Non-pigmented ciliary epithelial cell (primary cell): Measurements from ENCODE around the gene FBXL13.
A peak's percentile ranks its signal among the peaks of the same experiment; 100 is the strongest.
"Not testable (repeated sequence)": the region's sequence is repeated elsewhere in the genome, so short reads cannot be mapped to it uniquely, and the experiment has no call there.

Experiments
- DNase-seq: peaks from one replicate; pipeline ENCODE4 v3.0.0-alpha.2; 2010; ENCODE audit warnings: low read depth

Gene FBXL13

GRCh38 chr7:102934701-102935100 is 139.9 kb downstream of the FBXL13 start:
- DNase-seq: no peak

- no peak for DNase-seq
These were observed 140.4 kb downstream of the FBXL13 start for GRCh38 chr7:102934239-102934638.

DNA sequence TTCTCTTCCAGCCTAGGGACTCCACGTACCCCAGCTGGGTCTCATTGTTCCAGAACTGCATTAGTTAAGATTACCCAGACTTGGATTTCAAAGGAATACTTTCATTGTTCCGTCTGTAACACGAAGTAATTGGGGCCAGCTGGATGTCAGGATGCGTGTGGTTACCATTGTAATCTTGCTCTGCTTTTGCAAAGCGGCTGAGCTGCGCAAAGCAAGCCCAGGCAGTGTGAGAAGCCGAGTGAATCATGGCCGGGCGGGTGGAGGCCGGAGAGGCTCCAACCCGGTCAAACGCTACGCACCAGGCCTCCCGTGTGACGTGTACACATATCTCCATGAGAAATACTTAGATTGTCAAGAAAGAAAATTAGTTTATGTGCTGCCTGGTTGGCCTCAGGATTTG is 140.8 kb downstream of the FBXL13 start:
- peak; percentile 95 for DNase-seq

- DNase-seq: no peak
These were observed 142.8 kb downstream of the FBXL13 start for GRCh38 chr7:102931757-102932156.

DNA sequence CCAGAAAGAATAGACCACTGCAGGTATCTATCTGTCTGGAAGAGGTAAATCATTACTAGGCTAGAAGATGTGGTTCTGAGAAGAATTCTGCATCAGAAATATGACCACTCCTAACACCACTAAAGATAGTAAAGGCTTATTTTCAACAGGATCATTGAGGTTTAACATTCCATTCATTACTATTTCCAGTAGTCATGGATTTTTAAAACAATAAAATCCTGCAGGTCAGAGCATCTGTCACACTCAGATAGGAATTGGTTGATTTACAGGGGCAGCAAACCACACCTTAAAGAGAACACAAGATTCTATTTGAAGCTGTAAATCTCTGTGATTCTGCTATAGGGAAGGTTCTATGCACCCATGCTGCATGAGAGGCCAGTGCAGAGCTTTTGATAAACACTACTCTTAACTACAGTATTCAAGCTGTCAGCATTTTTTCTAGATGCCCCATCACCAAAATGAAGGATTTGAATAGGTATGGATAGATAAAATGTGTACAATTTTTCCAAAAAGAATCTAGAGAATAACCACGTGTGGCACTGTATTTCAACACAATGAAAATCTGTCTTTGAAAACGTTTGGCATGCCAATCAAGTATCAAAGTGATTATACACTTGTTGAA is 147.2 kb downstream of the FBXL13 start:
- DNase-seq: no peak

- no peak for DNase-seq
These were observed 147.8 kb downstream of the FBXL13 start for GRCh38 chr7:102926783-102927140.

DNA sequence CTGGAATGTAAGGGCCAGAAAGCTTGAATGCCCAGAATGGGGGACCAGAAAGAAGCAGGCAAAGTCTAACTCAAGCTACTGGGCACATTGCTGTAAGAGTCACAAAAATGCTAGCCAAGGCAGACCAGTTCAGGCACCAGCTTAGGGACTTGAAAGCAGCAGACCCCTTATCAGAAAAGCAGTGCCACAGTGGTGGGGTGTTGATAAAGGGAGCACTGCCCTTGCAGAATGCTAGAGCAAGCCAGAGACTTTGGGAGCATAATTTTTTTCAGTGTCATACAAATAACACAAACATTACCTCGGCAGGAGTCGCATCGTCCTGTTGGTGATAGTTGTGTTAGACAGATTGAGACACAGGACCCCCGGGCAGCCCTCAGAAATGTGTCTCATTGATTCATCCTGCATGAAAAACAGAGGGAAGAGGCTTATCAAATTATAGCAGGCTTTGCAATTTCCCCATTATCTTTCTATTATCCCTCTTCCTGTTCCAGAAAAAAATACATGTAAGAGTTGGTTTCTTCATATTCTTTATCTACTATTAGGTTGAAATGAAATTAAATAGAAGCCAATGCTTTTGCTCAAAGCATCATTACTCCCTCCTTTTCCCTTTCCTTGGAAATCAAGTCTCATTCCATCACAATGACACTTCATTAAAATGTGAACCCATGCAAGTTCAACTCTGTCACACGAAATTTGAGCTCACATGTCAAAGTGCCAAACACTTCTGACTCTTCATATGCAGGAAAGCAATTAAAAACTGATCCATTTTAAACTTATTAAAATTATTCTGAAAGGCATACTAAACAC is 148.4 kb downstream of the FBXL13 start:
- DNase-seq: no peak

GRCh38 chr7:102918845-102919244 is 155.8 kb downstream of the FBXL13 start:
- DNase-seq: no peak

DNA sequence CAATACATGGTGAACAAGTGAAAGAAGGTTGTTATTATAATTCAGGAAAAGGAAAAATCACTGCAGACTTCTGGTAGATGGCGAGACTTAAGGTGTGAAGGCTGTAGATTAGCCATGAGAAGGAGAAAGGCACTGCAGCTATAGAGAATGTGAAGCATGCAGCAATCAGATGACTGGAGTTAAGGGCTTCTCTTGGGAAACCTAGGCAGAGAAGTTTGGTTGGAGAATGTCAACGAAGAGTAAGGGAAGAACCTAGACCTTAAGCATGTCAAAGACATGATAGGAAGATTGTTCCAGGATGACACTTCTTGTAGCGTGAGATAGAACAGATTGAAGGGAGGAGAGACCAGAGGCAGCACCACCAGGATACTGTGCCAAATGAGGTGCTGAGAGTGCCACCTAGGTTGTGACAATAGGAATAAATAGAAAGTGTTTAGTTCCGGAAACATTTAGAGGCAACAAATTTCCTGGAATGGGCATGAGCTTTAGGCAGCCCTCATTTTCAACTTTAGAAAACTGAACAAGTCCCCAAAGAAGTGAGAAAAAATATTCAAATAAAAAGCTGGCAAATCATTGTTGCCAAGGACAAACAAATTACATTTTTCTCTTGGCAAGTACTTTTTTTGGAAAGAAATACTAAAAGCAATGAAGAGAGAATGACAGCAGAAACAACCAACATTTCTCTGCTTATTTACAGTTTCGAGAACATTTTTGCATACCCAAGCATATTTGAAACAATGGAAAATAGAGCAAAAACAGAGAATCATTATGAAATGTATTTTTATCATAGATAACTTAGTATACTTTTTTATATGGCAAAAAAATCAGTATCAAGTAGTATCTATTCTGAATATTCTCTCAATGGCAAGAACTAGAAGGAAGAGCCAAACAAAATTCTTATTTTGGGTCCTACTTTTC is 156.9 kb downstream of the FBXL13 start:
- no peak for DNase-seq

GRCh38 chr7:102916881-102917280 is 157.7 kb downstream of the FBXL13 start:
- no peak for DNase-seq

GRCh38 chr7:102916426-102916825 is 158.2 kb downstream of the FBXL13 start:
- DNase-seq: no peak

GRCh38 chr7:102914585-102914984 is 160.0 kb downstream of the FBXL13 start:
- DNase-seq: peak; percentile 90

GRCh38 chr7:102913826-102914225 is 160.8 kb downstream of the FBXL13 start:
- no peak for DNase-seq

DNA sequence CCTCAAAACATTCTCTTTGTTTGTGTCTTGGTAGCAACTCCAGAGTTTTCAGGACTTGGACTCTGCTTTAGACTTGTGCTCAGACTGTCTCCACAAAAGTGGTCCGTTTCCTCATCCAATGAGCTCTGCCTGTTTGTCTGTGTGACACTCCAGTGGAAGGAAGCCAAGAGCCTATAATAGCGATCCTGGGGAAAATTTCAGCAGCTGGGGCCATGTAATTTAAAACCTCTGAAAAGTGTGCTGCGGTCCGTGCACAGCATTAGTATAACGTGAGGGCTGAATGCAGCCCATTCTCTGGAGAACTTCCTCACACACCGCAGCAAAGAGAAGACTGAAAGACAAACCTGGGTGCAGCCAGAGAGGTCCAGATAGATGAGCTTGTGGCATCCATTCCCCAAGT is 161.9 kb downstream of the FBXL13 start, which contains the start of gene LRRC17:
LRRC17 (plus strand) TSS at position 259 of the 400 bp plus-strand sequence. CDS start 20,914 bp downstream, outside the sequence.
- DNase-seq: no peak

DNA sequence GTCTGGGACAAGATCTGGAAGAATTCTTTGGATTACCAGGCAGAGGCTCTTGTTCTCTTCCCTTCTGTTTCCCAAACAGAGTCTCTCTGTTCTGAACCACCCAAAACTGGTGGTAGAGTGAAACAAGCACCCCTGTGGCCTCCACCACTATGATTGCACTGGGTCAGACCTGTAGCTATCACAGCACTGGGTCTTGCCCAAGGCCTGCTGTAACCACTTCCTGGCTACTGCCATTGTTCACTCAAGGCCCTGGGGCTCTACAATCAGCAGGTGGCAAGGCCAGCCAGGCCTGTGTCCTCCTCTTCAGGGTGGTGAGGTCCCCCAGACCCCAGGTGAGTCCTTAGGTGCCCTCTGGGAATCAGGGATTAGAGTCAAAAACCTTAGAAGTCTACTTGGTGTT is 165.9 kb downstream of the FBXL13 start:
- DNase-seq: no peak

DNA sequence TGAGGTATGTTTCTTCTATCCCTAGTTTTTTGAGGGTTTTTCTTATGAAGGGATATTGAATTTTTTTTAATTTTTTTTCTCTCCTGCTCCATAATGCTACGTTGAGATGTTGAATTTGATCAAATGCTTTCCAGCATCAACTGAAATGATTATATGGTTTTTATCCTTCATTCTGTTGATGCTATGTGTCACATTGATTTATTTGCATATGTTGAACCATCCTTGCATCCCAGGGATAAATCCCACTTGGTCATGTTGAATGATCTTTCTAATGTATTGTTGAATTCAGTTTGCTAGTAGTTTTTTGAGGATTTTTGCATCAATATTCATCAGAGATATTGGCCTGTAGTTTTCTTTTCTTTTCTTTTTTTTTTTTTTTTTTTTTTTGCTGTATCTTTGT is 171.0 kb downstream of the FBXL13 start:
- DNase-seq: not testable (repeated sequence)

- DNase-seq: not testable (repeated sequence)
These were observed 172.5 kb downstream of the FBXL13 start for GRCh38 chr7:102902052-102902451.

- DNase-seq: no peak
These were observed 176.1 kb downstream of the FBXL13 start for GRCh38 chr7:102898532-102898859.

GRCh38 chr7:102897856-102898531 is 176.6 kb downstream of the FBXL13 start:
- DNase-seq: no peak

GRCh38 chr7:102897211-102897631 is 177.4 kb downstream of the FBXL13 start:
- DNase-seq: no peak

DNA sequence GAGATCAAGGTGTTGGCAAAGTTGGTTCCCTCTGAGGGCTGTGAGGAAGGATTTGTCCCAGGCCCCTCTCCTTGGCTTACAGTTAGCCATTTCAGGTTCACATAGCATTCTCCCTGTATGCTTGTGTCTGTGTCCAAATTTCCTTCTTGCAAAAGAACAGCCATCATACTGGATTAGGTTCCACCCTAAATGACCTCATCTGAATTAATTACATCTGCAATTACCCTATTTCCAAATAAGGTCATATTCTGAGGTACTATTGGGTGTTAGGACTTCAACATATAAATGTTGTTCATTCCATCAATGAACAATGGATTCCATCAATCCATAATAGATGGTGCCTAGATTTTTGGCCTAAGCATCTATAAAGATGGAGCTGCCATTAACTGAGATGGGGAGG is 178.0 kb downstream of the FBXL13 start:
- DNase-seq: no peak

GRCh38 chr7:102895602-102896001 is 179.0 kb downstream of the FBXL13 start:
- DNase-seq: no peak
